Activated naive CD8-positive, alpha-beta T cell treated with anti-CD3 and anti-CD28 coated beads, Interleukin-2, amount 50 U/mL, for 16 hours (primary cell): ENCODE data around the gene PHLDB1.

Source experiments
- DNase-seq: peaks from one replicate; pipeline ENCODE4 v3.0.0-alpha.2; 2020; ENCODE audit warnings: low read depth, low spot score

PHLDB1 gene

GRCh38 chr11:118638726-118639125 lies 31.3 kb downstream of the PHLDB1 start:
- DNase-seq: no peak

DNA sequence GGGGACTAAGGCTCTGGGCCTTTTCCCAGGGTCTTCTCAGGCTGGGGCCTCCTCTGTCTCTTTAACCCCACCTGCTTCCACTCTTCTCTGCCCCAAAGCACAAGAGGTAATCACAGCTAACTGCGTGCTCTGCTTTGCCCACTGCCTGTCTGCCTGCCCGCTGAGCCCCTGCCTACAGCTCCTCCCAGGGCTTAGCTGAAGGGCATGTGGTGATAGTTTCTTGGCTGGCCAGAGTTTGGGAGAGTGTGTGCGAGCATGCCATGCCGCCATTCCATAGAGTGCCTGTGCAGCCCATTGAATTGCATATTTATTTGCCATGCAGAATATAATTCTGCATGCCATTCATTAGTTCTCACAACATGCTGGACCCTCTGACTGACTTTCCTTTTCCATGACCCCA lies 32.5 kb downstream of the PHLDB1 start:
- DNase-seq: no peak

GRCh38 chr11:118640332-118641154 lies 33.1 kb downstream of the PHLDB1 start:
- no peak for DNase-seq

- DNase-seq: no peak
Measured at GRCh38 chr11:118641397-118642019, 34.1 kb downstream of the PHLDB1 start.

GRCh38 chr11:118643142-118643994 lies 36.0 kb downstream of the PHLDB1 start:
- DNase-seq: no peak

DNA sequence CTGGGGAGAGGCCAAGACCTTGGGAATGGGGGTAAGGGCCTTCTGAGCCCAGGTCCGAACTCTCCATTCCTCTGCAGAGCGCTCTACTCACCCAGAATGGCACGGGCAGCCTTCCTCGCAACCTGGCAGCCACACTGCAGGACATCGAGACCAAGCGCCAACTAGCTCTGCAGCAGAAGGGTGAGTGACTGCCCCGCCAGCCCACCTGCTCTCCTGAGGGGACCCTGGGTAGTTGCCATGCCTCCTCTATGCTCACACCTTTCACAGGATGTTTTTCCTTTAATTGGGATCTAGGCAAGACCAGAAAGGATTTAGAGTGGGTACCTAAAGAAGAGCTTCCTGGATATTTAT lies 36.6 kb downstream of the PHLDB1 start:
- no peak for DNase-seq

DNA sequence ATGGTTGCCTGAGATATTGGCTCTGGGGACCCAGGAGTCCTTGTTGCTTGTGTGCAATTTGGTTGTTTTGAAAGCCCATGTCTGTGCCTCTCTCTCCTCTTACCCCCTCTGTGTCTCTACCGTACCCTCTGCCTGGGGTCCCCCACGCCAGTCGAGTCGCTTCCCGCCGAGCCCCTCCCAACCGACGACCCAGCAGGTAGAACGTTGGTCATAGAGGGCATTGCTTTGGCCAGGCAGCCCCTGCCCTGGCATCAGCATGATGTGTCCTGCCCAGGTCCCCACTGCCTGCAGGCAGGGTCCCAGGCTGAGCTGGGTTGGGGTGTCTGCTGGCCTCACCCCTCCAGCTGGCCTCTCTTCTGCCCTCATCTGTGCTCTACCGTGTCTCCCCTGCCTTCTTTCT lies 37.1 kb downstream of the PHLDB1 start:
- no peak for DNase-seq

DNA sequence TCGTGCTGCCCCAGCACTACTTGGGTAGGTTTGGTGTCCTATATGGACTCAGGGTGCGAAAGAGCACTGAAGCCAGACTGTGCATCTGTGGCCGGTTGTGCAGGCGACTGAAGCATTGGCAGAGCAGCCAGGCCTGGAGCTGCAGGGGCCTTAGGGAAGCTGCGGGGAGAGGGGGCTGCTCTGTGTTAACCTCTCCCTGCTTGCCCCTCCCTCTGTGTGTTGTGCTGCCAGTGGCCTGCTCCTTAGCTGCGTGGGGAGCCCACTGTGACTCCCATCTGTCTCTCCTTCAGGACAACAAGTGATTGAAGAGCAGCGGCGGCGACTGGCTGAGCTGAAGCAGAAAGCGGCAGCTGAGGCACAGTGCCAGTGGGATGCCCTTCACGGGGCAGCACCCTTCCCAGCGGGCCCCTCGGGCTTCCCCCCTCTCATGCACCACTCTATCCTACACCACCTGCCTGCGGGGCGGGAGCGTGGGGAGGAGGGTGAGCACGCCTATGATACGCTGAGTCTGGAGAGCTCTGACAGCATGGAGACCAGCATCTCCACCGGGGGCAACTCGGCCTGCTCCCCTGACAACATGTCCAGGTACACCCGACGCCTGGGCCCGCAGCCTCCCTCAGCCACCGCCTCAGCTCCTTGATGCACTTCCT lies 37.8 kb downstream of the PHLDB1 start:
- DNase-seq: no peak

GRCh38 chr11:118646393-118646792 lies 39.0 kb downstream of the PHLDB1 start:
- DNase-seq: no peak

DNA sequence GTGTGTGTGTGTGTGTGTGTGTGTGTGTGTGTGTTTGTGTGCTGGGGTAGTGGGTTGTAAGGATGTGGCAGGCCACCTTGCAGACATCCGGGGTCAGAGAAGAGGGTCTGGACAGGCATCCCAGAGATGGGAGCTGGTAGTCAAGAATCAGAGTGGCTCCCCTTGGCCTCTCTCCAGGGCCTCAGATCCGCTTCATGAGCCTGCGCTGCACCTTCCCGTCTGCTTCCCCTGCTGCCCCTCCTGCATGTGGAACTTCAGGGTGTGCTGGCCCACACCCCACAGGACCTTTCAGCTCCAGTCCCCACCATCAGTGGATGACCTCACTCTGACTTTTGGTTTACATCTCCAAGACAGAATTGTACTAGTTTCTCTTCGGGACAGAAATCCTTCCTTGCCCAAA lies 40.9 kb downstream of the PHLDB1 start:
- DNase-seq: no peak

DNA sequence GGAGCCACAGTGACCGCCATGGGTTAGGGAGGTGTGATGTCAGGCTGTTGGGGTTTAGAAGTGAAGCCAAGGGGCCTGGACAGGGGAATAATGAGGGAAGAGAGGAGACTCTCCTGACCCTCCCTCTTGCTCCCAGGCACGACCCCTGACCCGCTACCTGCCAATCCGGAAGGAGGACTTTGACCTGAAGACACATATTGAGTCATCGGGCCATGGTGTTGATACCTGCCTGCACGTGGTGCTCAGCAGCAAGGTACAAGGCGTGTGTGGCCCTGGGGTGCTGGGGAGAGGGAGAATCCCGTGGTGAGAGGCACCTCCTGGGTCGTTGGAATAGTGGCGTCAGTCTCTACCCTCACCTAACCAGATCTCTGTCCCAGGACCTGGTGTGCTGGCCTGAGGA lies 42.5 kb downstream of the PHLDB1 start:
- DNase-seq: no peak

DNA sequence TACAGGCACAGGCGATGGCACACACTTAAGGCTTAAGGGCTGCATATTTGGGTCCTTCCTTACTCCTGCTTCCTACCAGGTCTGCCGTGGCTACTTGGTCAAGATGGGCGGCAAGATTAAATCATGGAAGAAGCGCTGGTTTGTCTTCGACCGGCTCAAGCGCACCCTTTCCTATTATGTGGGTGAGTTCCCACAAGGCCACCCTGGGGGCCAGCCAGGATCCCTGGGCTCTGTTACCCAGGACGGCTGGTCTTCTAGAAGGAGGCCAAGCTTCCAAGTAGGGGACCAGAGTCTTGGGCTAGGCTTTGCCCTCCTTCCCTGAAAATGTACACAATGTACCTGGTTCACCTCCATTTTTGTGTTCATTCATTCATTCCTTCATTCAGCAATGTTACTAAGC lies 43.0 kb downstream of the PHLDB1 start:
- DNase-seq: no peak

GRCh38 chr11:118651820-118652219 lies 44.4 kb downstream of the PHLDB1 start:
- DNase-seq: no peak

GRCh38 chr11:118652681-118653181 lies 45.3 kb downstream of the PHLDB1 start:
- DNase-seq: no peak

GRCh38 chr11:118653684-118654390 lies 46.4 kb downstream of the PHLDB1 start:
- DNase-seq: no peak

- no peak for DNase-seq
Measured at GRCh38 chr11:118655486-118656190, 48.2 kb downstream of the PHLDB1 start.

DNA sequence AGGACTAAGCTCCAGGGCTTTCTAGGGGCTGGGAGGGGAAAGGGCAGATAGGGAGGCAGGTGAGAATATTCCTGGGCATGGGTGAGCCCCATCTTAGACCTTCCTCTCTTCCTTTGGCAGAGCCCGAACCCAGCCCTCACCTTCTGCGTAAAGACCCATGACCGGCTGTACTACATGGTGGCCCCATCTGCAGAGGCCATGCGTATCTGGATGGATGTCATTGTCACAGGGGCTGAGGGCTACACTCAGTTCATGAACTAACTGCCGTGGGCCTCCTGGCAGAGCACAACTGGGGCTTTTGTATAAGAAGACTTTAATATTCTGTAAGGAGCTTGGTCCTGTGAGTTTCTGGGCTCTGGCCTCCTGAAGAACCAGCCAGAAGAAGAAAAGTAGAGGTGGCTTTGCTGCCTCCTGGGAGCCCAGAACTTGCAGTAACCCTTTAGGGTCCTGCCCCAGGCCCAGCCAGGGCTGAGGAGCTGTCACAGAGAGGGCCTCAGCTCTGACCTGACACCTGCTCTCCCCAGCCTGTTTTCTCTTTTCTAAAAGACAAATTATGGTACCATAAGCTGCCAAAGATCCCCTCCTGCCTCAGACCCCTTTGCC lies 49.2 kb downstream of the PHLDB1 start:
- DNase-seq: no peak

GRCh38 chr11:118657238-118657637 lies 49.8 kb downstream of the PHLDB1 start:
- no peak for DNase-seq

DNA sequence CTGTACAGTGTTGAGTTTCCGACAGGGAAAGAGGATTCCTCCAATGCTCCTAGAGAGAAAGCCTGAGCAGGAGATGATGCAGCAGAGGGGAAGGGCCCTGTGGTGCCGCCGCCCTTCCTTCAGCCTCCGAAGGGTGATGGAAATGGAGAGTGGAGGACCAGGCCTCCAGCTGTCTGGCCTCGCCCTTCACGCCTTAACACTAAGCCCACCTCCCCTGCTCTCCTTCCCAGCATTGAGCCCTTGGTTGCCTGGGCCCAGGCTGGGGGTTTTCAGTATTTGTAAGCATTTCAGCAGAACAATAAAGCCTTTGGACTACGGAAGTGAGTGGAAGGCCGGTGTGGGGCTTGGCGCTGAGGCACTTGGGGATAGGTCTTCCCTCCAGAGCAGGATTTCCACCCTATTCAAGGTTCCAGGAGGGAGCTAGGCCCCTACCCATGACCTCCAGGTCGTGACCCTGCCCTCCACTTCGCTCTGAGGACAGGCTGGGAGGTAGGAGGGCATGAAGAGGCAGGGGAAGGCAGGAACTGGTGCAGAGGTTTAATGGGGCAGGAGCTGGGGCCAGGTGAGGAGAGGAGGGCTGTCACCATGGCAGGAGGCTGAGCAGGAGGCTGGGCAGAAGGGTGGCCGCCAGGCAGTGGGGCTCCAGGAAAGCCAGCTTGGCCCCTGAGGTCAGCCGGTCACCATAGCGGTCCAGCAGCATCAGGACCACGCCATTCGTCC lies 50.5 kb downstream of the PHLDB1 start:
- DNase-seq: no peak
